GM15510 (cell line): Measurements from ENCODE around the gene PLD6.

ENCODE experiments used
- POLR2A ChIP-seq: IDR thresholded peaks from 3 replicates; pipeline ENCODE4 v1.6.1; 2011; ENCODE audit warnings: borderline replicate concordance; ENCODE audit not compliant: insufficient read length; ENCODE audit errors: extremely low read depth

PLD6 gene, protein sequence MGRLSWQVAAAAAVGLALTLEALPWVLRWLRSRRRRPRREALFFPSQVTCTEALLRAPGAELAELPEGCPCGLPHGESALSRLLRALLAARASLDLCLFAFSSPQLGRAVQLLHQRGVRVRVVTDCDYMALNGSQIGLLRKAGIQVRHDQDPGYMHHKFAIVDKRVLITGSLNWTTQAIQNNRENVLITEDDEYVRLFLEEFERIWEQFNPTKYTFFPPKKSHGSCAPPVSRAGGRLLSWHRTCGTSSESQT

DNA sequence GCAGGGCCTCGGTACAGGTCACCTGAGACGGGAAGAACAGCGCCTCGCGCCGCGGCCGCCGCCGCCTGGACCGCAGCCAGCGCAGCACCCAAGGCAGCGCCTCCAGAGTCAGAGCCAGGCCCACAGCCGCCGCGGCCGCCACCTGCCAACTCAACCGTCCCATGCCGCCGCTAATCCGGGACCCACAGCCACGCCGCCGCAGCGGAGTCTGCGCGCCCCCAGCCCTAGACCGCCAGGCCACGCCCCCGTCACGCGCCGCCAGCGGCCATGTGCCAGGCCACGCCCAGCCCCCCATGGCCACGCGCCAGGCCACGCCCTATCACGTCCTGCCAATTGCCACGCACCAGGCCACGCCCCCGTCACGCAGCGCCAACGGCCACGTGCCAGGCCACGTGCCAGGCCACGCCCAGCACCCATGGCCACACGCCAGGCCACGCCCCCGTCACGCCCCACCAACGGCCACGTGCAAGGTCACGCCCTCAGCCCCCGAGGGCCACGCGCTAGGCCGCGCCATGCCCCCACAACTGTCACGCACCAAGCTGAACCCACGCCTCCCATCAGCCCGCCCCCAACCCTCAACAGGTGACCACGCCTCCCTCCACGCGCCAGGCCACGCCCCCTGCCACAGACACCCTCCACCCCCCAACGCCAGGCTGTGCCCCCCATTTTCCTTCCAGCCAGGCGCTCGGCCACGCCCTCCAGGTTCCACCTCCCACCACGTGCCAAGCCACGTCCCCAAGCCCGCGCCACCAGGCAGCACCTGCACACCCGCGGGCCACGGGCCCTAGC lies at the start of gene PLD6:
PLD6 (minus strand) TSS at position 210 of the 789 bp plus-strand sequence; CDS start at position 163, 47 bp downstream.
- peak; percentile 64 for TF ChIP-seq POLR2A

DNA sequence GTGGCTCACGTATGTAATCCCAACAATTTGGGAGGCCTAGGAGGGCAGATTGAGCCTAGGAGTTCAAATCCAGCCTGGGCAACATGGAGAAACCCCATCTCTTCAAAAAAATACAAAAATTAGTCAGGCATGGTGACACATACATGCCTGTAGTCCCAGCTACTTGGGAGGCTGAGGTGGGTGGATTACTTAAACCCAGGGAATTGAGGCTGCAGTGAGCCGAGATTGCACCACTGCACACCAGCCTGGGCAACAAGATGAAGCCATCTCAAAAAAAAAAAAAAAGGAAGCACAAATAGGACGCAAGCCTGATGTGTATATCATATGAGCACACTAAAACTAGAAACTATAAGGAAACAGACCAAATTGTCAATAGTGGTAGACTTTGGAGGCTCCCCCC lies 47.9 kb upstream of the PLD6 start:
- TF ChIP-seq POLR2A: no peak

DNA sequence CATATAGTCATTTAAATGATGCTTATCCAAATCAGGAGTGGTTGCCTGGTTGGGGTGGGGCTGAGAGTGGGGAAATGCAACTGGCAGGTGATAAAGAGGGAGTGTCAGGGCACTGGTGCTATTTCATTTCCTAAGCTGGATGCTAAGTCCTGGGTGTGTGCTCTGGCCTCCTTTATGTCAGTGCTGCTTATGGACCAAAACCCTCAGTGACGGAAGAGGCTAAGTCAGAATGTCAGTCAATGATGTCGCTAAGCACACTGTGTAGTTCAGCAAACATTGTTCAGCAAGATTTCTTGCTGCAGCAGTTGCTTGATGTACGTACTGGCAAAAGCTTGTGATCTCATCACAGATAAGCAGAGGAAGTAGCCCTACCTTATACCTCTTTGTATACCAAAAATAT lies 47.3 kb upstream of the PLD6 start:
- TF ChIP-seq POLR2A: no peak

DNA sequence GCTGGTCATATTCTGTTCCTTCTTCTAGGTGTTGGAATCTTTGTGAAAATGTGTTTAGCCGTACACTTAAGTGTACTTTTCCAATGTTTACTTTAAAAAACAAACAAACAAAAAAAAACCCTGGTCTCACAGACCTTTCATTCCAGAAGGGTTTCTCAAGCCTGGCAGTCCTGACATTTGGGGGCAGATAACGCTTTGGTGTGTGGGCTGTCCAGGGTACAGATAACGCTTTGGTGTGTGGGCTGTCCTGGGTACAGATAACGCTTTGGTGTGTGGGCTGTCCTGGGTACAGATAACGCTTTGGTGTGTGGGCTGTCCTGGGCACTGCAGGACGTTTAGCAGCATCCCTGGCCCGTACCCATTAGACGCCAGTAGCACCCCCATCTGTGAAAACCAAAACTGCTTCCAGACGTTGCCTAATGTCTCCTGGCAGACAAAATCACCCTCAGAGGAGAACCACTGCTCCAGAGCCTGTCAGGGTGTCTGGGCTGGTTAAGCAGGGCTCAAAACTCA lies 46.1 kb upstream of the PLD6 start:
- no peak for TF ChIP-seq POLR2A

DNA sequence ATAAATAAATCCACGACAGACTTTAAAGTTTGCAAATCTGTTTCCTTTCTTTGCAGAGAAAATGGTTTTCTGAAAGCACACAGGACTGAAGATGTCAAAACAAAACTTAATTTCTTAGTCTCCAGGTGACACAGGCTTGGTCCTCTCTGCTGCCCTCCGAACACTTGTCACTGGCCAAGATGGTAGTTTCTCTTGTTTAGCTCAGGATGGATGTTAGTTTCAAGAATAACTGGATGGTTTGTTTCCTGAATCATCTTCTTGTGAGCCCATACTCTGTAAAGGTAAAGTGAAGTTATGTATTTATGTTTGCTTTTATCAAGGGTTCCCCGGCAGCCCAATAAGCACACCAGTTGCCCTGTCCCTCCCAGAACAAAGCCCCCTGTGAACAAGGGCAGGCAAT lies 40.7 kb upstream of the PLD6 start:
- TF ChIP-seq POLR2A: no peak

DNA sequence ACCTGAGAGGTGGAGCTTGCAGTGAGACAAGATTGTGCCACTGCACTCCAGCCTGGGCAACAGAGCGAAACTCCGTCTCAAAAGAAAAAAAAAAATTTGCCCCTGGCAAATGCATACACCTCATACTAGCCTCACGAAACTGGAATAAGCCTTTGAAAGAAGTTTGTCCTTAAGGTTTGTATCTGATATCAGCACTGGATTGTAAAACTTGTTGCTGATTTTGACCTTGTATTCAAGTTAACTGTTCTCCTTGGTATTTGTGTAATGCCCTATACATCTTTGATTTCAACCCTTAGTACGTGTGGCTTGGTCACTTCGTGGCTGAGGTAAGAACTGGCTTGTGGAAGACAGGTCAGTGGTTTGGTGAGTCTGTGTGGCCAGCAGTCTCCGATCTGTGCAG lies 37.0 kb upstream of the PLD6 start:
- TF ChIP-seq POLR2A: no peak

DNA sequence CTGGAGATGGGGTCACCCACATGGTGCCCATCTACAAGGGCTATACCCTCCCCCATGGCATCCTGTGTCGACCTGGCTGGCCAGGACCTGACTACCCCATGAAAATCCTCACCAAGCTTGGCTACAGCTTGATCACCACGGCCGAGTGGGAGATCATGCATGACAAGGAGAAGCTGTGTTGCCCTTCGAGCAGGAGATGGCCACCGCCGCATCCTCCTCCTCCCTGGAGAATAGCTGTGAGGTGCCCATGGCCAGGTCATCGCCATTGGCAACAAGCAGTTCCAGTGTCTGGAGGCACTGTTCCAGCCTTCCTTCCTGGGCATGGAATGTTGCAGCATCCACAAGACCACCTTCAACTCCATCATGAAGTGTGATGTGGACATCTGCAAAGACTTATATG lies 36.1 kb upstream of the PLD6 start:
- no peak for TF ChIP-seq POLR2A

DNA sequence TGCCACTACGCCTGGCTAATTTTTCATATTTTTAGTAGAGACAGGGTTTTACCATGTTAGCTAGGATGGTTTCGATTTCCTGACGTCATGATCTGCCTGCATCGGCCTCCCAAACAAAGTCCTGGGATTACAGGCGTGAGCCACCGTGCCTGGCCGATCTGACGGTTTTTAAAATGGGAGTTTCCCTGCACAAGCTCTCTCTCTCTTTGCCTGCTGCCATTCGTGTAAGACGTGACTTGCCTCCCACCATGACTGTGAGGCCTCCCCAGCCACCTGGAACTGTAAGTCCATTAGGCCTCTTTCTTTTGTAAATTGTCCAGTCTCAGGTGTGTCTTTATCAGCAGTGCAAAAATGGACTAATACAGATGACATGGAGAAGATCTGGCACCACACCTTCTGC lies 35.5 kb upstream of the PLD6 start:
- no peak for TF ChIP-seq POLR2A

DNA sequence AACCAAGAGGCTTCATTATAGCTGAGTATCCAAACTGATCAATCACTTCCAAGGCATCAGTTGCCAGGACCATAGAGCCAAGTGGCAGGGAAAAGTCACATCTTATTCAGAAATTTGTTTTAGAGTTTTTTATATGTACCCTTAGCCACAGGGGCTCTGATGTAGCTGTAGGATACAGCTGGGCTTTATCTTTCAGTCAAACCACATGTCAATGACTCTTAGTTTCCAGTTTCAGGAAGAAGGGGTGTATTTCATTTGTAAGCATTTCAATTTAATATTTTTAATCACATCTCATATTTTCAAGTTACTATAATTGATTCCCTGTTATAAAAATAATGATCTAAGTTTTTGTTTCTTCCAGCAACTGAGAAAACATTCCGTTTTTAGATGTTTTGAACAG lies 33.7 kb upstream of the PLD6 start:
- TF ChIP-seq POLR2A: no peak

DNA sequence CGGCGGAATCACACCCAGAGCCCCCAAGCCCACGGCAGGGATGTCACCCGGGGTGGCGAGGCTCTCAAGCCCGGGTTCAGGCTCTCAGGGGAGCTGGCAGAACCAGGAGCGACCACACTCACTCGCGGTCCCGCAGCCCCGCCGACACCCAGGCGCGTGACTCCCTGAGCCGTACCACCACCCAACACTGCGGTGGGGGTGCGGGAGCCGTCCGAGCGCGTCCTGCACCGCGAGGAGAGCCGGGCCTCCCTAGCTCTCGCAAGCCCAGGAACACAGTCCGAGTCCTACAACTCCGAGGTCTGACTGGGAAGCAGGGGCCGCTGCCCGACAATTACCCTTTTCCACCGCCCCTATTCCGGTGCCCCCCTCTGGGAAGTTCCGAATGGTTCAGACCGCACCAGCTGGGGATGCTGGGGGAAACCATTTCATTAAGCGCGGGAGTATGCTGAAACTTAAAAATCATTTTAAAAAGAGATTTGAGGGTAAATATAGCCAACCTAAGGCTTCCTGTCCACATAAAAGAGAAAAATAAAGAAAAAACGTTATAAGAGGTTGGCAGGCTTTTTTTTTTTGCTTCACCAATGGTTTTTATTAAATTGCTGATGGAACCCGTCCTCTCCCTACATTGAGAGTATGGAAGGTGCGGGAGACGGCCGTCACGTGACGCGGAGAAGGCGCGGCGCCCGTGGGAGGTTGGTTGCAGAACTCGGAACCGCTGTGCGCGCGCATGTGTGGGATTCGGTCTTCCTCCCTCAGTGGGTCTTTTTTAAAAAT lies 31.1 kb upstream of the PLD6 start, which contains the start of gene FLCN:
FLCN (minus strand) TSS at position 143 of the 774 bp plus-strand sequence. CDS start 9,031 bp downstream, outside the sequence.
- TF ChIP-seq POLR2A: peak; percentile 92

DNA sequence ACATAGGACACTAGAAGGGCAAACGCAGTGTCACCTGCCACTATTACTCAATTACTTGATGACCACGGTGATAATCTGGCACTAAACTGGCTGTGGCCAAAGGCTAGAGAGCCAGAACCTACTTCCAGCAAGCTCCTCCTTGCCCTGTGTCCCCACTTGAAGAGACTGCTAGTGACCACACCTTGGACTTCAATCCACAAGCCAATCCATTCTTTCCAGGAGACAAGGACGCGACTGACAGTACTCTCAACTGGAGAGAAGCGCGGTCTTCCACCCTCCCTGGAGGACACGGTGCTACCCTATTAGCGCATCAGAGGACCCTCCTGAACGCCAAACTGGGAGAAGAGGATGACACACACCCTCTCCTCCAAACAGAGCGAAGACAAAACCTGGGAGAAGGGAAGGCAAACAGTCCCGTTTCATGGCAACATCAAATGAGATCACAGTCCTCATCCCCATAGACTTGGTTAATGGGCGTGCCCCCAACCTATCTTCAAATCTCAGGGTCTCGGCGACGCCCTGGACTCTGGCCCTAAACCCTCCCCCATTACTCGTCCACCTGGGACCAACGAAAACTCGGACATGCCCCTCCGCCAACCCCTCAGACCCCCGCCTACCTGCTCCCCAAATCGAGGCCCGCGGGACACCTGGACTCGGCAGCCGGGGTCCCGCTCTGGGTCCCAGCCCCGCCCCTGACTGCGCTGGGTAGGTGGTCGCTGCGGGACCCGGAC lies 30.3 kb upstream of the PLD6 start:
- no peak for TF ChIP-seq POLR2A

DNA sequence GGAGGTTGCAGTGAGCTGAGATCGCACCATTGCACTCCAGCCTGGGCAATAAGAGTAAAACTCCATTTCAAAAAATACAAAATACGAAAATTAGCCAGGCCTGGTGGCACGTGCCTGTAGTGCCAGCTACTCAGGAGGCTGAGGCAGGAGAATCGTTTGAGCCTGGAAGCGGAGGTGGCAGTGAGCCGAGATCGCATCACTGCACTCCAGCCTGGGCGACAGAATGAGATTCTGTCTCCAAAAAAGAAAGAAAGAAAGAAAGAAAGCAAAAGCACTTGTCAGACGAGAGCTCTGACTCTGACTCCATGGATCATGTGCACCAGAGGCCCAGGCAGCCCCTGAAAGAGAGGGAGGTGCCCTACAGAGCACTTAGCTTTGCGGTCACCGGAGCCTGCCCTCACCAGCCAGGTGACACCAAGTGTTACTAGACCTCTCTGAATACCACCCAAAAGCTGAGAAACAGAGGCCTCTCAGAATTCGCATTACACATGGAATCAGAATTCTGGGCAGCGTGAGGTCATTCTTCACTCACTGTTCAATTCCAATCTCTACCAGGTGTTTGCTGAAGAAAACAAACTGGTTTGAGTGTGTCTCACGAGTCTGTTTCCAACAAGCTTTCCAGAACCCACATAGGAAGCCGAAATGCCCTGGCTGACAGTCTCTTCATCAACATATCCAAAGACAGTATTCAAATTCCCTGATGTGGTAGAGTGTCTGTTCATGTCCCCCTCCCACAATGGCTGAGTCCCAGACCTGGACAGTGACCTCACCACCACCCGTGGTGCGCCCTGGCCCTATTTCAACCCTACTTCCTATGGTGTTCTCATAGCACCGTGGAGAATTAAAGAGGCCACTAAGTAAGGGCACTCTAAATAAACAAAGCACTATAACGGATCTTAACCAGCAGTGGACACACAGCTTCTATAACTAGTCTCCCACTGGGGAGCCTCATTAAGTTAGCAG lies 29.4 kb upstream of the PLD6 start:
- no peak for TF ChIP-seq POLR2A

DNA sequence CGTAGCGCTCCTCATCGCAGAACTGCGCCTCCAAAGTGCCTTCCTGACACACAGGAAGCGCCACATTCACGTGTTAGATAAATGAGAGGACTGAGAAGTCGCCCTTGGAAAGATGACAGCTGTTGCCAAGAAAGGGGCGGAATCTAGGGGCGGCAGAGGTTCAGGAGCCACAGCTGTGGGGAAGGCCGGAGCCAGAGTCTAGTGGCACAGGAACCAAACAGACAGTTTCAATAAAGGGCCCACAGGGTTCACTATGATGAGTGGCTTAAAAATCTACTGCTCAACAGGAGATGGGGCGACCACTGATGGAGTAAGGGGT lies 26.1 kb upstream of the PLD6 start:
- no peak for TF ChIP-seq POLR2A
